HepG2 (cell line): Measurements from ENCODE around the gene PRXL2B. TPM values are rescaled to one million over a fixed set of nuclear protein-coding genes. Genes with fewer than 3 reads are reported as not detected.

Experiments
- KAT8 ChIP-seq: IDR thresholded peaks from 2 replicates; pipeline ENCODE4 v1.6.1; 2016; ENCODE audit warnings: missing genetic modification reagents, missing compliant biosample characterization
- PATZ1 ChIP-seq: sonication (generic); formaldehyde crosslinking; IDR thresholded peaks from 2 replicates; pipeline ENCODE4 v1.4.0; 2020; ENCODE audit warnings: missing genetic modification reagents
- RXRA ChIP-seq: sonication (generic); formaldehyde crosslinking; IDR thresholded peaks from 2 replicates; pipeline ENCODE4 v1.5.1; 2020; ENCODE audit warnings: missing genetic modification reagents
- ZNF687 ChIP-seq: sonication (generic); formaldehyde crosslinking; IDR thresholded peaks from 2 replicates; pipeline ENCODE4 v1.5.1; 2020; ENCODE audit warnings: mild to moderate bottlenecking, missing genetic modification reagents, moderate library complexity
- polyA plus RNA-seq, 8 experiments: library from polyadenylated mRNA; depleted of rRNA in 3 of 8; stranded (reverse) in 7 of 8; unstranded in 1 of 8; fragments of >200 nt; fragmentation: Illumina TruSeq in 4 of 8; extraction: Trizol in 4 of 8; gene quantifications; 2 replicates each; pipeline versions ENCODE4 v1.2.1 to v1.2.3, GENCODE V29; 2011 to 2016; ENCODE audit warnings: low read depth in 4 of 8, missing spikeins in 1 of 8, mixed read lengths in 1 of 8; ENCODE audit not compliant: insufficient read depth in 1 of 8
- total RNA-seq, 5 experiments: library from RNA; depleted of rRNA; stranded (reverse); fragments of >200 nt; fragmentation: Illumina TruSeq; extraction: Trizol; gene quantifications; 2 replicates each; pipeline ENCODE4 v1.2.3, GENCODE V29; 2016; ENCODE audit warnings: low read depth in 1 of 5

PRXL2B gene
- total and polyA plus RNA-seq, 2 of the 13 experiments (the other 11 are each of a cell fraction or from before 2014, with no cell fraction given), result 16.8 to 22.1 TPM

- TF ChIP-seq ZNF687 (CRISPR knock-in tag) (peak; percentile 32), KAT8 (CRISPR knock-in tag) (no peak), RXRA (CRISPR knock-in tag) (0 out of 2 replicates have a peak, but pooled peaks have one; percentile 25), PATZ1 (CRISPR knock-in tag) (0 out of 2 replicates have a peak, but pooled peaks have one; percentile 23)
Measured at GRCh38 chr1:2632561-2633361, 46.2 kb downstream of the PRXL2B start, which contains the start of gene MMEL1 (continued).
